GM19455 (cell line): ENCODE results near the gene STAC3.

Experiments
- ATAC-seq: cut with Tn5 transposase; IDR thresholded peaks from one replicate; pipeline ENCODE4 v1.9.1; 2021; ENCODE audit not compliant: unreplicated experiment

The STAC3 gene

DNA sequence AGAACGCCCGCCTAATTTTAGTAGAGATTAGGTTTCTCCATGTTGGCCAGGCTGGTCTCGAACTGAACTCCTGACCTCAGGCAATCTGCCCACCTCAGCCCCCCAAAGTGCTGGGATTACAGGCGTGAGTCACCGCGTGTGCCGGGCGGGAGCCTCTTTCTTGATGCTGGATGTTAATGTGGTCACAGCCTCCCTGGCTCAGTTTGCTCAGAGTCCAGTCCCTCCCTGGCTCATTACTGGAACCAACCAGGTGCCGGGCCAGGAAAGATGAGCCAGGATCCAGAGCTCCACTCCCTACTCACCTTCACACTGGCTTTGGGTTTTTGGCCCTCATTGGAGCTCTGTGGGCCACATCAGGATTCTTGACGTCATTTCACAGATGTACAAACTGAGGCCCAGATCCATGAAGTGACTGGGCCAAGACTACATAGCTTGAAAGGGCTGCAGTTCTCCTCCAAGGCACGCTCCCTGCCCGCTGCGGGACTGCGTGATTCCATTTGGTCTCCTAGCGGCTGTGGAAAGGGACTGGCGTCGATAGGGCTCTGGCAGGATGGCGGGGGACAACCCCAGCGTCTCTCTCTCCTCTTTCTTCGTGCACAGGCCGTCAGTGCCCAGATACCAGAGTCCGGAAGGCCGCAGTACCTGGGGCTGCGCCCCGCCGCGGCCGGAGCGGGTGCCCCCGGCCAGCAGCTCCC, 26.6 kb downstream of the STAC3 start:
- no peak for ATAC-seq

DNA sequence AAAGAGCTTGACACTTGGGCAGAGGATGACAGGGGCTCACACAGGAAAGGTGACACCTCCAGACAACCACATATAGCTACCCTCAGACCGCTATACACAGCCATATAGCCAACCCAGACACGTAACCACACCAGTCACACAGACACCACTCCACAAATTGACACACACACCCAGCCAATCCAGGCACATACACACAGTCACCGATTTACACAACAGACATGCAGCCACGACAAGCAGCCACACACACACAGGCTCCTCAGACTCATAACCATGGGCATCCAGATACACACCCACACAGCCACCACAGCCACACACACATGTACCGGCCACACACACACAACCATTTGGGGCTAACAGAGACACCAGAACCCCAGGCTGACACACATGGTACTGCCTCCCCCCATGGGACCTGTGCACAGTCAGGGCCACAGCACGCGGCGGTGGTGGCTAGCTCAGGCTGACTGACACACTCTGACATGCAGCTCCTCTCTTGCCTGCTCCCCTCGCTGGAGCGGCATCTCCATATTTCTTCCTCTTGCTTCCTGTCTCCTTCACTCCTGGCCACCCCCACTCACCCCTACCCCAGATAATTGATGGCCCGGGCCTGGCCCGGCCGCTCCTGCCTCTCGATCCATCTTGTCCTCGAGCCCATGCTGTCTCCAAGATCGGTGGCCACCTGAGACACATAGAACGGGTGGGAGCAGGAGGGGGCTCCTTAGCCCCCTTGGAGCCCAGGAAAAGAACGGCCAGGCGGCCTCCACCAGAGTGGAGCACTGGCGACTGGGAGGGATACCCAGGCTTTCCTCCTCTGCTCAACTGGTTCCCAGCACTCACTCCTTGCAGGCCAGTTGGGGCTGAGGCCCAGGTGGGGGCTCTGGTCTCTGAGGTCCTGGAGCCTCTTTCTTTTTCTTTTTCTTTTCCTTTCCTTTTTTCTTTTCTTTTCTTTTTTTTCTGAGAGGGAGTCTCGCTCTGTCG, 27.5 kb downstream of the STAC3 start:
- ATAC-seq: no peak

DNA sequence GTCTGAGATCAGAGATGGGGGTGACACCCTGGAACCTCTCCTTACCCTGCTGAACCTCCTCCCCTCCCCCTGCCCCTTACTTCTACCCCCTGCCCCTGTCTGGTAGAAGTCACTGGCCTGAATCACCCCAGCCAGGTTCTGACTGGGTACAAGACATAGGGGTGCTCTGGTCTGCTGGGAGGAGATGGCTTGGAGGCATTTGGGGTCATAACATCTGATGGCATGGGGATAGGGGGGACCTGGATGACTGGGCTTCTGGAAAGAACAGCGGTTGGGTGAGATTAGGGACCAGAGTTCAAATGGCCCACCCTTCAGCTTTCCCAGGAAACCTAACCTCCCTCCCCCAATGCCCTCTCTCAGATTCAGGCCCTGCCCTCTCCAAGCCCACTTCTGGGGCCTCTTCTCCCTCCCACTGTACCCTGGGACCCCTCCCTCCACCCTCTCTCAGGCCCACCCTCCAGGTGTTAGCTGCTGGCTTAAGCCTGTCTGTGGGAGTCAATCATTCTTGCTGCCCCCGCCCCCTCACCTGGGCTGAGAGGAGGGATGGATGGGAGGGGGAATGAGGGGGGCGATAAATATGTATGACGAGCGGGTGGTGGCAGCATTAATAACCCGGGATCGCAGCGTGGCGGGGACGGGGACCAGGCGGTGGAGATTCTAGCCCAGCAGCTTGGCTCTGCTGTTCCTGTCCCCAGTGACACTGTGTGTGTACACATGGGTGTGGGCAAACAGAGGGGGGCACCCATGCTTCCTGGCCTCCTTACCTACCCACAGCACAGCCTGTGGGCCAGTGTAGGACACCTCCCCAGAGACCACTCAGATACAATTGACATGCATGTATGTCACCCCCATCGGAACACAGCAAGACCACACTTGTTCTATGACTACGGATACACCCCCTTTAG, 28.4 kb downstream of the STAC3 start:
- no peak for ATAC-seq

DNA sequence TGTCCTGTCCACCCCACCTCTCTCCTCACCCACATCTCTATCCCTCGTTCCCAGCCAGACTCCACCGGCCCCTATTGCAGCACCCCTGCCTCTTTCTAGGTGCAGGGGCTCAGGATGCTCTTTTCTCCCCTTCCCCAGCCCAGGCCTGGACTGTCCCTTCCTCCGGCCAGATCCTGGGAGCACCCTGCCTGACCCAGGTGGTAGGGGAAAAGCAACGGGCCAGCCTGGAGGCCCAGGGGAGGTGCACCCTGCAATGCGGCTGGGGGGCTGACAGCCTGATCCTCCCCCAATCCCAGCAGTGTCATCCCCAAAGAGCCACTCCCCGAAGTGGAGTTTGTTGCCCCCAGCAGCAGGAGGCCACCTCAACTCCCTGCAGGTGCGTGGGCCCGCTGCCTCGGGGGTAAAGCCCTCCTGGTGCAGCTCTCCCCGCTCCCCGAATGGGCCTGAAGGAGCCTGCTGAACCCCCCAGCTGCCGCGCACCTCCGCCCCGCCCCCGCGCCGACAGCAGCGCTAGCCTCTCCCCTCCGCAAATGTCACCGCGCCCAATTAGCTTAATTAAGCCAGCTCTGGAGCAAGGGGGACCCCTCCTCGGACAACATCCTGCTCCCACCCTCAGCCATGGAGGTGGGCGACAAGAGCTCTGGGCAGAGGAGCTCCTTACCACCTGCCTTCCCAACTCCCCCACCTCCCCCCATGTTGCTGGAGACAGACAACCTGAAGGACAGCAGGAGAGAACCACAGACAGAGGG, 29.6 kb downstream of the STAC3 start:
- no peak for ATAC-seq

DNA sequence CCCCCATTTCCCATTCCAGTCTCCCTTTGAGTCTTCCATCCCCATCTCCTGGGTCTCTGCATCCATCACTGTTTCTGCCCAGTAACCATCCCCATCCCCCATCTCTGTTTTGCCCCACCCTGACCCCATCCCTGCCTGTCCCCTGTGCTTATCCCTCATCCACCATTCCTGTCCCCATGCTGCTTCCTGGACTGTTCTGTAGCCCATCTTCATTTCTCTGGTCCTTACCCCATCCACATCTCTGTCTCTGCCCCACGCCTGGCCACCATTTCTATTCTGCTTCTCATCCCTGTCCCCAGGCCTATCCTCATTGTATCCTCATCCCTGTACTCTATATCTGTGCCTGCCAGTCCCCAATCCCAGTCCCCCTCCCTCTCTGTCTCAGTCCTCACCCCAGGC, 30.2 kb downstream of the STAC3 start:
- no peak for ATAC-seq

DNA sequence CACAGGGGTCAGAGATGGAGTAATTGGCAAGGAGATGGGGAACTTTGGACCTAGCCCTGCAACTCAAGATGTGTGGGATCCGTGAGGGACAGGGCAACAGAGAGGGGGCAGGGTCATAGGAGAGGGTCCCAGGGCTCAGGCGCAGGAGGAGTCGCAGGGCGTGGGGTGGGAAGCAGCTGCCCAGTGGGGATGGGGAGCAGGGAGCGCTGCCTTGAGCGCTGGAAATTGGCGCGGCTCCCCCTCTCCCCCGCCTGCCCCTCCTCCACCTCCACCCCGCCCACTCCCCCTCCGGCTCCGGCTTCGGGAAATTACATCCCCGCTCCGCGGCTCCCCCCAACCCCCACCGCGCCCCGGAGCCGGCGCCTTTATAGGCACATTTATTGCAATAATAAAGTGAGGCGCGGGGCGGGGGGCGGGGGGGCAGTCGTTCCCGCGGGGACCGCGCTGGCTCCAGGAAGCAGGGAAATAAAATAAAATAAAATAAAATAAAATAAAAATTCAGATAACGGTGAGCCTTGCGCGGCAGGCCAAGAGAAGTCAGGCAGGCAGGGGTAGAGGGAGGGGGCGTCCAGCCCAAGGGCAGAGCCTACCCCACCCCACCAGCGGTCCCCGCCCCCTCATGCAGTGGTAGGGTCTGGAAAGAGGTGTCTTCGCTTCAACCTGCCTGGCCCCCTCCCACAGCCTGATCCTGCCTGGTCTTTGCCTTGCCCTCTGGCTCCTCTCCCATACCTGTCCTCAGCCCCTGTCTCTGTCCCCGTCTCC, 30.8 kb downstream of the STAC3 start:
- ATAC-seq: no peak

DNA sequence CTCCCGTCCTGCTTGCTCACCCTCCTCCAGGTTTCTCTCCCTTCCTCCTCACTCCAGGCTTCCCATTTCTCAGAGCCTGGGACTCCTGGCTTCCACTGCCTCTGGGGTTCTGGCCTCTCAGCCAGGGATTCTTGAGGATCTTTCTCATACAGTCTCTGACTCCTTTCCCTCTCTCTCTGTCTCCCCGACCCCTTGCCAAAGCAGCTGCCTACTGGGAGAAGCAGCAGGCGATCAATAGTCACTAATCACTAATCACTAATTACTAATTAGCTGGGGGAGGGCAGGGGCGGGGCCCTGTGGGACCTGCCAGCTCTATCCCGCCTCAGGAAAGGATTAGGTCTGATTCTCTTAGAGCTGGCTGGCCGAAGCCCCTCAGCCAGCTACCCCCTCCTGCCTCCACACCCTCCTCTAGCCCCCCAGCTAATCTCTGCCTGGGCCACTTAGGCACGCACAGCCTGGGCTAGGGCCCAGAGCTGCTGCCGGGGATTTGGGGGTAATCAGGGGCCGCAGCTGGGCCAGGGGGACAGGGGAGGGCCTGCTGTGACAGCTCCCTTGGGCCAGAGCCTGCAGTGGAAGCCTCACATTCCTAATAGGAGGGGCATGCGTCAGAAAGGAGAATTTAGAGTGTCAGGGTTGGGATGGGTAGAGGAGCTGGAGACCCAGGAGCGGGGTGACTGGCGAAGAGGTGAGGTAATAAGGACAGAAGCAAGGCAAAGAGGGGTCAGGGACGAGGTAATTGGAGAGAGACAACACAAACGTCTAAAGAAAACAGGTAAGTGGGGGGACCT, 31.6 kb downstream of the STAC3 start:
- no peak for ATAC-seq

DNA sequence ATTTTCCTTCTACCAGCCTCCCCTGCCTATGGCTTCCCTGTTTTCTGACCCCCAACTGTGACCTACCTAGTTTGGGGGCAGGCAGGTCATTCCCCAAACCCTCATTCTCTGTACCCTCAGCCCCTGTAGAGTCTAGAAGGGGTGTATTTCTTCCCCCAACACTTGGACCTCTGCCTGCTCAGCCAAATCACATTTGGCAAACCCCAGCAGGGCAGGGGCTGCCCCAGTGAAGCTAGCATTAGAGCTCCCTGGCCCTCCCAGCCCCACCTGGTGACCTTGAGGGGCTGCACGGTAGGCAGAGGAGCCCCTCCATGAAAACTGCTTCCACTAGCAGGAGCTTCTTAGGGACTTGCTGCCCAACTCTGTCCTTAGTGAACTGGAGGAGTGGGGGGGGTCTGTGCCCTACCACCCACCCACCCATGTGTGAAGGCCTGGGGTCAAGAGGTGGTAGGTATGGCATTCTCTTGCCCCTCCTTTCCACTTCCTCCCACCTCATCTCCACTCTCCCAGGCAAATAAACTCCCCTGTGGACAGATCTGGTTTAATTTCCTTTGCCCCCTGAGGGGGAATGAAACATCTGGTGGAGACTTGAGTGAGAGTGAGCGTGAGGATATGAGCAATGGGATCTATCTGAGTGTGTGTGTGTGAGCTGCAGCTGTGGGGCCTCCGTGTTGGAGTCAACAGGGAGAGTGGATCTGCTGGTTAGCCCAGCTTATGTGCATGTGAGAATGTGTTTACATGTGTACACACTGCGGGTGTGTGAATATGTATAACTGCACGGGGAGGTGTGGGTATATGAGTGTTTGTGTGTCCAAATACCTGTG, 32.7 kb downstream of the STAC3 start:
- ATAC-seq: no peak

DNA sequence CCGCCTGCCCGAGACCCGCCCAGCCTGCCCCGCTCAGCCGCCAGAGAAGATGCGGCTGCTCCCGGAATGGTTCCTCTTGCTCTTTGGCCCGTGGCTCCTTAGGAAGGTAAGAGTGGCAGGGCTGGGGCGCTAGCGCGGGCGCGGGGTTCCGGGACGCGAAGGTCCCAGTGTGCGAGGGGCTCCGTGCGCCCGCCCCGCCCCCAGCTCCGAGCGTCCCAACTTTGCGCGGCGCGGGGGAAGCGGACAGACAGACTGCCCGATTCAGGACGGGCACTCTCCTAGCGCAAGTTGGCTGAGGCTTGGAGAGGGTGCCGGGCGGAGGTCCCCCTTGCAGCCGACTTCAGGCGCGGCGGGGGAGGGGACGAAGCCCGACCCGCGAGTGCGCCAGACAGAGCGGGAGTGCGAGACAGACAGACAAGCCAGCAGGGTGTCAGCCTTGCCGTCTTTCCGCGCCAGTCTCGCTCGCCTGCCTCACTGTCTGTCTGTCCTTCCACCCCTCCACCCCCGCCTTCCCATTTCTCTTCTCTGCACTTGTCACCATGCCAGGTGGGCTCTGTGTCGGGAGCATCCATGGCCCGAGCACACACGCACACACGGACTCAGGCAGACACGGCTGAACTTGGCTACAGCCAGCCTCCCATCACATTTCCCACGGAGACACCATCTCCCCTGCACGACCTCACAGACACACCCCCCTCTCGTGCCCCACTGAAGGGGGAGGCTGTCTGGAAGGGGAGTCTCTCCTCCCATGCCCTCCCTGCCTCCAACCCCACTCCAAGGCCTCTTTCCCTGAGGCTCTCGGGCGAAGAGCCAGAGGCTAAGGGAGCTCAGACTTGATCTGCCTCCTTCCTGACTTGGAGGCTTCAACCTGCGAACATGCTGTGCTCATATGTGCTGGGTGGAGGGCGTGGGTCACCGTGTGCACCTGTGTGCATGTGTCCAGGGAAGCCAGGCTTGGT, 33.8 kb downstream of the STAC3 start:
- no peak for ATAC-seq

DNA sequence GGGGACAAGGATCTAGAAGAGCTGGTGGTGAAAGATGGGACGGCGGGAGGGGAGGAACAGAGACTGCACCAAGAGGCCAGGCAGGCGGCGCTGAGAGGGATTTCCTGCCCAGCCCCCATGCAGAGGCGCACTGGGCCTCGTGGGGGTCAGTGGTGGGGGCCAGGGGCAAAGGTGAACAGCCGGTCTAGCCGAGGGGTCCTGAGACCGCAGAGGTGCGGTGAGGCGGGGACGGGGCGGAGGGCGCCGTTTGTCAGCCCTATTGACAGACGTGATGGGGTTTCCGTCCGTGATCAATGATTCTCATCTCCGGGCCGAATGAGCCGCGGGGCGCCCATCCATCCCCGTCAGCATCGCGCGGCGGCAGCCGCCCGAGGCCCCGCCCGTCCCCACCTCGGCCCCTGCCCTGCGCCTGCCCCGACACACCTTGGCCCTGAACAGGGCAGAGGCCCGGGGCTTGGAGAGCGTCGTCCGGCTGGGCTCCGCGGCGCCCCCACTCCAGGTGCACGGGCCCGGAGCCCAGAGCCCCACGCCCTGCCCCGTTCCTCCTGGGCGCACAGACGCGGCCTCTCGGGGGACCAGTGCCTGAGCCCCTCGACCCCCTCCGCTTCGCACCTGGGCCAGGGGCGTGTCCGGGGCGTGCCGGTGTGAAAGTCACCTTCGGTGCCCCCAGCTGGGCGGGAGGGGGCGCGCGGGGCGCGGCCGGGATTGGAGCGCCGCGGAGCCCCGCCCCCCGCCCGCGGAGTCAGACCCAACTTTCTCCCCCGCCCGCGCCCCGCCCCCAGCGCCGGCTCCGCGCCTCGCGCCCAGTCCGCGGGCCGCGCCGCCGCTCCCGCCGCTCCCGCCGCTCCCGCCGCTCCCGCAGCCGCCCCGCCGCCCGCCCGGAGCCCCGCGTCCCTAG, 34.7 kb downstream of the STAC3 start, which contains the start of gene NXPH4:
NXPH4 (plus strand) TSS at position 781 of the 898 bp plus-strand sequence. CDS start 176 bp downstream, outside the sequence.
- ATAC-seq: no peak

DNA sequence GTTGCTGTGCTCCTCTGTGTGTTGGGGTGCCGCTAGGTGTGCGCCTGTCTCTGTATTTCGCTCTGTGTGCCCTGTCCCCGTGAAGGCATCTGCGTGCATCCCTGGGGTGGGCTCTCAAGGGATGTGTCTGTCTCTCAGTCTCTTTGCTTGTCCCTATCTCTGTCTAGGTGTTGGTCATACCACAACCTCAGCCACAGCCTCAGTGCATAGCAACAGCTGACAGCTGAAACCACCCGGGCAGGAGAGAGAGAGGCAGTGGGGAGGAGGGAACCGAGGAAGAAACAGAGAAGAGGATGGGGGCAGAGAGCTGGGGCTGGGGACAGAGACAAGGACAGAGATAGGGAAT, 35.3 kb downstream of the STAC3 start:
- ATAC-seq: no peak

DNA sequence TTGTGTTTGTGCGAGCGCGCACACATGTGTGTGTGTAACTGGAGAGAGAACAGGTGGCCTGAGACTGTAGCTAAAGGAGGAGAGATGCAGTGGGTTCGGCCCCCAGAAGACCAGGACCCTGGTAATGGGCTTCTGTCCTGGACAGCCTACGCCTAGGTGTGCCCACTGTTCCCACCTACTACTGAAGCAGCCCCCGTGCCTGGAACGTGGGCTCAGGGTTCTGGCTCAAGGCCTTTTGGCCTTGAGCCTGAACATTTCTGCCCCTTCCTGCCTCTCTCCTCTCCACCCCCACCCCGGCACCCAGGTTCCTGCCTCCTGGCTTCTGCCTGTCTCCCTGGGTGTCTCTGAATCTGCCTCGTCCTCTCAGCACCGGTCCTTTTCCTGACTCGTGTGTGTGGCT, 35.9 kb downstream of the STAC3 start:
- ATAC-seq: no peak

DNA sequence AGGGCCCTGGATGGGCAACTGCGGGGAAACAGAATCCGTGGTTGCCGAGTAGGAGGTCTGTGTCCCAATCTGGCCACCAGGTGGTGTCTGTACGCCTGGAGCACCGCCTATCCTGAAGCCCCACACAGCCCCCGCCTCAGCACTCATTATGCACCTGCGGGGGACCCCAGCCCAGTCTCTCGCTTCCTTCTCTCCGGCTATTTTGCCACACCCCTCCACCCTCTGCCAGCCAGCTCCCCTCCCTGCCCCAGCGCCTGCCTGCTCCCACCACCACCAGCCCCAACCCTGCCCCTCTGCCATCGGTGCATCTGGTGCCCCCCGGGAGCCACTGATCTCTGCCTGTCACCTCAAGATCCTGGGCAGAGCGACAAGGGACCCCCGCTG, 36.6 kb downstream of the STAC3 start:
- no peak for ATAC-seq

DNA sequence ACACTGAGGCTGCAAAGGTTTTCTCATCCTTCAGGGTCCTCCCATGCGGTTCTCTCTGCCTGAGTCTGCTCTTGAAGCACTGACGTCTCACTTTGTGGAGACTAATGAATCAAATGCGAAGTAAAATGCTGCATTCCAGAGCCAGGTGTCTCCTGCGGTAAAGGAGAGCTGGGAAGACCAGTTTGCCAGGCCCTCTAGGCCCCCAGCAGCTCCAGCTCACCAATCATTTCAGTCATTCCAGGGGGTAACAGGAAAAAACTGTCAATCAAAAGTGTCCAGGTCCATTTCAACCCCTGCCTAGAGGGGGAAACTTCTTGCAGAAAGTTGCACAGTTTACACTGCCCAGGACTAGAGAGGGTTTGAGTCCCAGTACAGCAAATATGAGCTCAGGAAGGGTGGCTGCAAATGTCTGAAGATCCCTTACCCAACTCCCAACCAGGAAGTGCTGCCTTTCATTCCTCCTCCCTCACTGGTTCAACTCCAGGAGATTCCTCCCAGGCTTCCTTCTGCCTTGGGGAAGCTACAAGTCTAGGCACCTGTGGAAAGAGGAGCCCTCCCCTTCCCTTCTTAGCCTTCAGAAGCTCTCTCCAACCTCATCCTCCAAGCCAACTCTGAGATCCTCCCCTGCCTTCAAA, 37.1 kb downstream of the STAC3 start:
- ATAC-seq: no peak

DNA sequence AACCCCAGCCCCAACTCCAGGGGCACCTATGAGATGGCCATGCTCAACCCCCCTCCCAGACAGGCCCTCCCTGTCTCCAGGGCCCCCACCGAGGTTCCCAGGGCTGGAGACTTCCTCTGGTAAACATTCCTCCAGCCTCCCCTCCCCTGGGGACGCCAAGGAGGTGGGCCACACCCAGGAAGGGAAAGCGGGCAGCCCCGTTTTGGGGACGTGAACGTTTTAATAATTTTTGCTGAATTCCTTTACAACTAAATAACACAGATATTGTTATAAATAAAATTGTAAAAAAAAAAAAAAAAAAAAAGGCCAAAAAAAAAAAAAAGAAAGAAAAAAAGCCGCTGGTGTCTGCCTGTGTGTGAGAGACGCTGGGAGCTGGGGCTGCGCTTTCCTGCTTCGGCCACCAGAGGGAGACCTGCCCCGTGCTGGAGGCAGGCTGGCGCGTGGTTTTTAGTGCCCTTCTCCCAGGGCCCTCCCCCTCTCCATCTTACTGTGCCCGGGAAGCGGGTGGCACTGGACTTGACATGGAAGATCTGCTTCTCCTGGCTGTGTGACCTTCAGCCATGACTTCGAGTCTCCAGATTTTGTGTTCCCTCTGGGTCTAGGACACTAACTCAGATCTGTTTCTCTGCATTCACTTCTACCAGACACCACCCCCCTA, 37.8 kb downstream of the STAC3 start:
- ATAC-seq: no peak
